Activated naive CD4-positive, alpha-beta T cell treated with anti-CD3 and anti-CD28 coated beads, Interleukin-2, amount 10 ng/mL, durations not matched to agents 5 hours and 36 hours (primary cell): ENCODE measurements around the gene LDB2. TPM values are rescaled to one million over a fixed set of nuclear protein-coding genes. Genes with fewer than 3 reads are reported as not detected.

Experiments
- total RNA-seq, 2 experiments: library from RNA; stranded (reverse); gene quantifications; one replicate each; pipeline ENCODE4 v1.2.3, GENCODE V29; 2021

The LDB2 gene
- total RNA-seq: not detected

GRCh38 chr4:16897991-16898827, at the start of gene LDB2:
LDB2 (minus strand) TSS chr4:16898645.

